DOHH2 (cell line): ENCODE data around the gene PITRM1.

ENCODE experiments used
- H3F3A ChIP-seq: fragments of 200-600 bp; sonication (generic), shearing (Covaris generic); 2 replicates; pipeline ENCODE4 v1.6.0; 2016; ENCODE audit warnings: antibody characterized with exemption, mild to moderate bottlenecking; ENCODE audit not compliant: control insufficient read depth, insufficient read depth
- H3K27ac ChIP-seq: fragments of 200-600 bp; sonication (generic); 2 replicates; pipeline ENCODE4 v1.5.1; 2014; ENCODE audit warnings: low read depth, mild to moderate bottlenecking, low read length, moderate library complexity
- H3K27me3 ChIP-seq: fragments of 200-600 bp; sonication (generic); 2 replicates; pipeline ENCODE4 v1.6.1; 2014; ENCODE audit warnings: mild to moderate bottlenecking, low read length, mixed read lengths; ENCODE audit not compliant: control insufficient read depth
- H3K36me3 ChIP-seq: fragments of 200-600 bp; sonication (generic); 2 replicates; pipeline ENCODE4 v1.6.1; 2014; ENCODE audit warnings: mild to moderate bottlenecking, low read length, moderate library complexity, mixed read lengths; ENCODE audit not compliant: control insufficient read depth
- H3K4me1 ChIP-seq: fragments of 200-600 bp; sonication (generic); 2 replicates; pipeline ENCODE4 v1.6.1; 2014; ENCODE audit warnings: mild to moderate bottlenecking, low read length, mixed read lengths; ENCODE audit not compliant: control insufficient read depth
- H3K4me2 ChIP-seq: fragments of 200-600 bp; sonication (generic); 2 replicates; pipeline ENCODE4 v1.6.0; 2014; ENCODE audit warnings: mild to moderate bottlenecking, low read length, moderate library complexity
- H3K4me3 ChIP-seq: fragments of 200-600 bp; sonication (generic); 2 replicates; pipeline ENCODE4 v1.5.1; 2014; ENCODE audit warnings: mild to moderate bottlenecking, low read length, mixed read lengths
- H3K79me2 ChIP-seq: fragments of 200-600 bp; sonication (generic); 2 replicates; pipeline ENCODE4 v1.6.1; 2014; ENCODE audit warnings: mild to moderate bottlenecking, low read length, mixed read lengths; ENCODE audit not compliant: control insufficient read depth
- H3K9me2 ChIP-seq: fragments of 200-600 bp; sonication (generic); replicated peaks from 2 replicates; pipeline ENCODE4 v1.6.1; 2014; ENCODE audit warnings: mild to moderate bottlenecking, low read length, mixed read lengths; ENCODE audit not compliant: control insufficient read depth
- H3K9me3 ChIP-seq: fragments of 200-600 bp; sonication (generic); 2 replicates; pipeline ENCODE4 v1.6.1; 2014; ENCODE audit warnings: antibody characterized with exemption, low read length, mixed read lengths; ENCODE audit not compliant: control insufficient read depth, insufficient read depth
- H4K20me1 ChIP-seq: fragments of 200-600 bp; sonication (generic); 2 replicates; pipeline ENCODE4 v1.6.0; 2014; ENCODE audit warnings: low read depth, mild to moderate bottlenecking, antibody characterized with exemption, low read length, moderate library complexity; ENCODE audit not compliant: control insufficient read depth, insufficient read depth
- EZH2phosphoT487 ChIP-seq: fragments of 200-600 bp; sonication (generic); IDR thresholded peaks from 2 replicates; pipeline ENCODE4 v1.6.1; 2017; ENCODE audit warnings: borderline replicate concordance, mild to moderate bottlenecking, antibody characterized with exemption, low read length, moderate library complexity, mixed read lengths
- TF ChIP-seq, protein P1 (sequence below): fragments of 200-600 bp; sonication (generic); IDR thresholded peaks from one replicate; pipeline ENCODE4 v1.5.1; 2014; ENCODE audit warnings: antibody characterized with exemption, mild to moderate bottlenecking, low read depth, low read length; ENCODE audit not compliant: poor library complexity, severe bottlenecking

Gene PITRM1

DNA sequence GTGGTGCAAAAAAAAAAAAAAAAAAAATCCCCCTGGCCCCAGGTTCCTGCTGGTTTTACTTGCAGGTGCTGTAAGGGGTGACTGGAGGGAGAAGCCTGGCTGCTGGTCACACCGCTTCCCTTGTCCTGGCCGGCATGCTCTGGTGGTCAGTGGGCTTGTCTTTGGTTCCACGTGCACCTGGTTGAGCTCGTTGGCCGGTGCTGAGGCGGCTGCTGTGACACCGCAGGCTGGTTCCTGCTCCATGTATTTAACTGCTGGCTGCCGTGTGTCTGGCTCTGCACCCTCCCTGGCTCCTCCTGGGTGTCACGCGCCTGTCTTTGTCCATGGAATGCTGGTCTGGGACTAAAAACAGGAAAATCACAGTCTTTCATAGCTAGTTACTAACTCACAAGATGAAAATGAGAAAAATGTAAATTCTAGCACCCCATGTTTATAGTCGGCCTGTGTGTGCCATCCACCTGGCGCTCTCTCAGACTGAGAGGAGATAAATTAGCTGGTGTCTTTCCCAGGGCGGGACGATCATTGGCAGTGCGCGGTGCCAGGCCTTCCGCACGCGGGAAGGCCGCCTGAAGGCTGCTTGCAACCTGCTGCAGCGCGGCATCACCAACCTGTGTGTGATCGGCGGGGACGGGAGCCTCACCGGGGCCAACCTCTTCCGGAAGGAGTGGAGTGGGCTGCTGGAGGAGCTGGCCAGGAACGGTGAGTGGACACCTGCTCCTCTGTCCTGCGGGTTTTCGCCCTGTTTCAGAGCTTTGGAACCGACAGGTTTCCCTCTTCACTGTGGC is 71.5 kb downstream of the PITRM1 start:
- Histone ChIP-seq H3K4me1 (no peaks in the 10 kb centered on the region), H3F3A (no peaks in the 10 kb centered on the region), H3K27ac (no peak overlapping the region), H3K4me2 (no peak overlapping the region), H3K9me3 (no peaks in the 10 kb centered on the region), H4K20me1 (peaks cover 16% of the 10 kb centered on the region; the same call in 1 of the 2 replicates), H3K27me3 (no peaks in the 10 kb centered on the region), H3K36me3 (peaks cover 84% of the 10 kb centered on the region), H3K9me2 (no peaks in the 10 kb centered on the region), H3K79me2 (peaks cover 53% of the 10 kb centered on the region), H3K4me3 (no peak overlapping the region)
- TF ChIP-seq EZH2phosphoT487 = no peak
- TF ChIP-seq, protein P1, sequence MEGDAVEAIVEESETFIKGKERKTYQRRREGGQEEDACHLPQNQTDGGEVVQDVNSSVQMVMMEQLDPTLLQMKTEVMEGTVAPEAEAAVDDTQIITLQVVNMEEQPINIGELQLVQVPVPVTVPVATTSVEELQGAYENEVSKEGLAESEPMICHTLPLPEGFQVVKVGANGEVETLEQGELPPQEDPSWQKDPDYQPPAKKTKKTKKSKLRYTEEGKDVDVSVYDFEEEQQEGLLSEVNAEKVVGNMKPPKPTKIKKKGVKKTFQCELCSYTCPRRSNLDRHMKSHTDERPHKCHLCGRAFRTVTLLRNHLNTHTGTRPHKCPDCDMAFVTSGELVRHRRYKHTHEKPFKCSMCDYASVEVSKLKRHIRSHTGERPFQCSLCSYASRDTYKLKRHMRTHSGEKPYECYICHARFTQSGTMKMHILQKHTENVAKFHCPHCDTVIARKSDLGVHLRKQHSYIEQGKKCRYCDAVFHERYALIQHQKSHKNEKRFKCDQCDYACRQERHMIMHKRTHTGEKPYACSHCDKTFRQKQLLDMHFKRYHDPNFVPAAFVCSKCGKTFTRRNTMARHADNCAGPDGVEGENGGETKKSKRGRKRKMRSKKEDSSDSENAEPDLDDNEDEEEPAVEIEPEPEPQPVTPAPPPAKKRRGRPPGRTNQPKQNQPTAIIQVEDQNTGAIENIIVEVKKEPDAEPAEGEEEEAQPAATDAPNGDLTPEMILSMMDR = no peak

DNA sequence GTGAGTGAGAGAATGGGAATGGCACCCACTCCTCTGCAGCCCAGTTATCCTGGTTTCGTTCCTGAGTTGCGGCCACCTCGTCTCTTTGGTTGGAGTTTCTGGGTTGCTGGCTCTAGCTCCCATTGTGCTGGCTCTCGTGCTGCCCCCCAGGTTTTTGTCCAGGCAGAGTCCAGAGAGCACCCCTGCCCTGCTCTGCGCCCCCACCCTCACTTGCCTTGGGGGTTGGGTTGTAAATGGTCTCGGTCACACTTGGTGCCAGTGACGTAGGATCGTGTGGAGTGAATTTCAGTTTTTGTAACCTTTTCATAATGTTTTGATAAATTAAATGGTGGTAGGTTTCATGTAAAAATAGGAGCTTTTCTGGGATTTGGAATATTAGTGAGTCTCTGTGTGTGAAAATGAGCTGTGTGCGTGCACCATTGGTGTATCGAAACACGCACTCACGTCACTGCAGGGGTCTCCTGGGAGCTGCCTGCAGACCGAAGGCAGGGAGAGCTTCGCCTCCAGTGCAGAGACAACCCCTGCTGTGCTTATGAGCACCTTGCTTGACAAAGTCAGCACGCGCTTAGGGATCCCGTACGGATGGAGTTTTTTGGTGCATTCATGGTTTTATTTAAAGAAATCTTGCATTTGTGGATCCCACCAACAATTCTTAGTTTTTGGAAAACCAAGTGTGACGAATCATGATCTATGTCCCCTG is 72.3 kb downstream of the PITRM1 start:
- Histone ChIP-seq H3K9me3 (no peaks in the 10 kb centered on the region), H3K4me2 (no peak overlapping the region), H3F3A (no peaks in the 10 kb centered on the region), H3K9me2 (no peaks in the 10 kb centered on the region), H3K27ac (no peak overlapping the region), H4K20me1 (peaks cover 23% of the 10 kb centered on the region; the same call in 1 of the 2 replicates), H3K79me2 (peaks cover 61% of the 10 kb centered on the region), H3K36me3 (peaks cover 84% of the 10 kb centered on the region), H3K4me3 (no peak overlapping the region), H3K27me3 (no peaks in the 10 kb centered on the region), H3K4me1 (no peaks in the 10 kb centered on the region)
- TF ChIP-seq, protein P1 = no peak
- TF ChIP-seq EZH2phosphoT487 = no peak

DNA sequence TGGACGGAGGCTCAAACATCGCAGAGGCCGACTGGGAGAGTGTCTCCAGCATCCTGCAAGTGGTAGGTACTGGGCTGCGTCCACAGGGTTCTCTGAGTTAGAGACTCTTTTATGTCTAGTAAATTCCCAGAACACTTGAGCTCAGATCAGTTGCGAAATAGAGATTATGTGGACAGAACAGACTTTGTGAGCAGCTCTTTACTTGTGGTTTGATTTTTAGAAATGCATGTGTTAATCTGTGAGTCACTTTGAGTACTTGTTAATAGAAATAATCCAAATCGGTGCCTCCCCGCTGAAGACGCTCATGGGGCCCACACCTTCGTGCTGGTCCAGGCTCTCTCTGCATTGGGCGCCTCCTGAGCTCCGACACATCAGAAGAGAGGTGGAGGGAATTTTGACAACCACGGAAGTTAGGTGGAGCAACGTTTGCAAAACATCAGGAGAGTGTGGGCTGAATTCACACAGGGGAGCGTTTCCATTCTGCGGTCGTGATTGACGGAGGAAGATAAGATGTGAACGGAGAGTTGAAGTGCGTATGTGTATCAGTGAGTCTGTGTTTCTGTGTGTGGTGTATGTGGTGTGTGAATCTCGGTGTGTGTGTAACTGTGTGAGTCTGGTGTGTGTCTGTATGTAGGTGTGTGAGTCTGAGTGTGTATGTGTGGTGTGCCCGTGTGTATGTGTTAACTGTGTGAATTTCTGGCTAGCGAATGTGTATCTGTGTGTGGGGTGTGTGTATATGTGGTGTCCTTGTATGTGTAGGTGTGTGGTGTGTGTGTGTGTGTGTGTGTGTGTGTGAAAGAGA is 73.1 kb downstream of the PITRM1 start:
- H4K20me1 ChIP-seq = peaks cover 30% of the 10 kb centered on the region; the same call in 1 of the 2 replicates
- H3F3A ChIP-seq = no peaks in the 10 kb centered on the region; the same call in 1 of the 2 replicates
- peaks cover 68% of the 10 kb centered on the region for H3K79me2 ChIP-seq
- H3K4me3 ChIP-seq = no peak overlapping the region
- H3K4me1 ChIP-seq = no peaks in the 10 kb centered on the region
- peaks cover 84% of the 10 kb centered on the region for H3K36me3 ChIP-seq
- no peak overlapping the region for H3K4me2 ChIP-seq
- H3K9me3 ChIP-seq = no peaks in the 10 kb centered on the region
- no peak for TF ChIP-seq EZH2phosphoT487
- TF ChIP-seq, protein P1 = no peak
- no peak overlapping the region for H3K27ac ChIP-seq
- no peaks in the 10 kb centered on the region for H3K27me3 ChIP-seq
- no peaks in the 10 kb centered on the region for H3K9me2 ChIP-seq
